Trophoblast cell (in vitro differentiated cells and primary cell): Measurements from ENCODE around the gene REEP1.
"Not testable (repeated sequence)": the region's sequence is repeated elsewhere in the genome, so short reads cannot be mapped to it uniquely, and the experiment has no call there.

Experiments used
- DNase-seq, 2 donors: peaks; one replicate each; pipeline ENCODE4 v3.0.0-alpha.2; 2016
- H2AFZ ChIP-seq: 2 replicates; pipeline ENCODE4 v1.6.1; 2013; ENCODE audit warnings: low read length, moderate library complexity, mild to moderate bottlenecking; ENCODE audit not compliant: insufficient read depth, poor library complexity
- H2AK5ac ChIP-seq: 2 replicates; pipeline ENCODE4 v1.6.1; 2013; ENCODE audit warnings: mild to moderate bottlenecking, low read length
- H2BK120ac ChIP-seq: 2 replicates; pipeline ENCODE4 v1.6.1; 2013; ENCODE audit warnings: low read length, mild to moderate bottlenecking, moderate library complexity; ENCODE audit not compliant: insufficient read depth, poor library complexity
- H2BK12ac ChIP-seq: 2 replicates; pipeline ENCODE4 v1.6.1; 2013; ENCODE audit warnings: mild to moderate bottlenecking, low read length, moderate library complexity
- H2BK5ac ChIP-seq: 2 replicates; pipeline ENCODE4 v1.6.1; 2013; ENCODE audit warnings: low read length, low read depth, moderate library complexity, mild to moderate bottlenecking; ENCODE audit not compliant: poor library complexity
- H3K14ac ChIP-seq: 2 replicates; pipeline ENCODE4 v1.6.1; 2013; ENCODE audit warnings: mild to moderate bottlenecking, low read length
- H3K18ac ChIP-seq: 2 replicates; pipeline ENCODE4 v1.6.1; 2013; ENCODE audit warnings: mild to moderate bottlenecking, low read length
- H3K23ac ChIP-seq: 2 replicates; pipeline ENCODE4 v1.6.1; 2013; ENCODE audit warnings: low read length
- H3K27ac ChIP-seq: 2 replicates; pipeline ENCODE4 v1.5.1; 2013; ENCODE audit warnings: low read depth, mild to moderate bottlenecking, inconsistent platforms, low read length, moderate library complexity
- H3K27me3 ChIP-seq: 2 replicates; pipeline ENCODE4 v1.6.1; 2013; ENCODE audit warnings: inconsistent platforms, mild to moderate bottlenecking, low read length, moderate library complexity; ENCODE audit not compliant: insufficient read depth
- H3K36me3 ChIP-seq, 2 experiments: 1 replicate in 1 of 2; 2 replicates in 1 of 2; pipeline ENCODE4 v1.6.1; 2013; ENCODE audit warnings: low read length in 2 of 2, mild to moderate bottlenecking in 2 of 2, moderate library complexity in 1 of 2; ENCODE audit not compliant: insufficient read depth in 2 of 2, control insufficient read depth in 1 of 2
- H3K4ac ChIP-seq: 2 replicates; pipeline ENCODE4 v1.6.1; 2013; ENCODE audit warnings: low read depth, mild to moderate bottlenecking, low read length, moderate library complexity
- H3K4me1 ChIP-seq, 2 experiments: 1 replicate in 1 of 2; 2 replicates in 1 of 2; pipeline ENCODE4 v1.6.1; 2013; ENCODE audit warnings: low read length in 2 of 2, mild to moderate bottlenecking in 2 of 2, moderate library complexity in 1 of 2; ENCODE audit not compliant: insufficient read depth in 2 of 2, control insufficient read depth in 1 of 2
- H3K4me2 ChIP-seq: 2 replicates; pipeline ENCODE4 v1.6.1; 2013; ENCODE audit warnings: inconsistent platforms, mild to moderate bottlenecking, low read length, moderate library complexity
- H3K4me3 ChIP-seq: 2 replicates; pipeline ENCODE4 v1.5.1; 2013; ENCODE audit warnings: mild to moderate bottlenecking, low read depth, low read length, inconsistent platforms
- H3K79me1 ChIP-seq: one replicate; pipeline ENCODE4 v1.6.1; 2013; ENCODE audit warnings: low read length
- H3K79me2 ChIP-seq: 2 replicates; pipeline ENCODE4 v1.6.1; 2013; ENCODE audit warnings: low read length, mild to moderate bottlenecking; ENCODE audit not compliant: control insufficient read depth, insufficient read depth, poor library complexity
- H3K9ac ChIP-seq: 2 replicates; pipeline ENCODE4 v1.6.1; 2013; ENCODE audit warnings: mild to moderate bottlenecking, low read length
- H3K9me3 ChIP-seq: 2 replicates; pipeline ENCODE4 v1.6.1; 2013; ENCODE audit warnings: low read depth, mild to moderate bottlenecking, control low read depth, inconsistent platforms, low read length; ENCODE audit not compliant: insufficient read depth
- H4K12ac ChIP-seq: 2 replicates; pipeline ENCODE4 v1.6.1; 2013; ENCODE audit warnings: low read depth, mild to moderate bottlenecking, low read length, moderate library complexity
- H4K8ac ChIP-seq: 2 replicates; pipeline ENCODE4 v1.6.1; 2013; ENCODE audit warnings: low read depth, mild to moderate bottlenecking, low read length, moderate library complexity
- H4K91ac ChIP-seq: one replicate; pipeline ENCODE4 v1.6.1; 2013; ENCODE audit warnings: low read depth, mild to moderate bottlenecking, low read length, moderate library complexity
- WGBS: extraction: QIAGEN DNeasy Blood & Tissue Kit; methylation state at CpG from one replicate; pipeline ENCODE4 v1.1.7; 2013; ENCODE audit warnings: missing lambda C conversion rate; ENCODE audit not compliant: insufficient read length, insufficient coverage; ENCODE audit errors: extremely low coverage; 5-methylcytosine and 5-hydroxymethylcytosine counted together

REEP1 gene

DNA sequence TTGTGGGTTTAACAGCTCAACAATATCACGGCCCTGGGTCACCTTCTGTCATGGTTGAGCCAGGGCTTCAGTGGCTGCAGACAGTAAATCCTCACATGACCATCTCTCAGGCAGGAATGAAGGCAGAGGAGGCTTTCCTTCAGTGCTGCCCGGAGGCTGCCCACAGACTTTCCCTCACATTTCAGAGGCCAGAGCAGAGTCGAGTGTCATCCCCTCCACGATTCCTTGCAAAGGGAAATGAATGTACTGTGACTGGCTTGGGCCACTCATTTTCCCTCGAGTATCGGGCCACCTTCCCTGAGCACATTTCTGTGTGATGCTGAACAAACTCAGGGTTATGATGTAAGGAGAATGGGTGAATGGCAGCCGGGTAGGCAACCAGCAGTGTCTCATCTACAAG, 10.0 kb upstream of the REEP1 start:
- no CpG with 5 or more reads among the region's 7 CpGs for WGBS
- no peak overlapping the region for H2AFZ ChIP-seq

DNA sequence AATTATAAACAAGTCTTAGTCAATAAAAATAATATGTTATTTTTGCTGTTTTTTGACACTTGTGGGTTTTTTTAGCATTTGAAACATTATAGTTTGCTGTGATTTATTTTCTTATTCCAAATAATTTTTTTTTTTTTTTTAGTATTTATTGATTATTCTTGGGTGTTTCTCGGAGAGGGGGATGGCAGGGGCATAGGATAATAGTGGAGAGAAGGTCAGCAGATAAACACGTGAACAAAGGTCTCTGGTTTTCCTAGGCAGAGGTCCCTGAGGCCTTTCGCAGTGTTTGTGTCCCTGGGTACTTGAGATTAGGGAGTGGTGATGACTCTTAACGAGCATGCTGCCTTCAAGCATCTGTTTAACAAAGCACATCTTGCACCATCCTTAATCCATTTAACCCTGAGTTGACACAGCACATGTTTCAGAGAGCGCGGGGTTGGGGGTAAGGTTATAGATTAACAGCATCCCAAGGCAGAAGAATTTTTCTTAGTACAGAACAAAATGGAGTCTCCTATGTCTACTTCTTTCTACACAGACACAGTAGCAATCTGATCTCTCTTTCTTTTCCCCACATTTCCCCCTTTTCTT, 8.5 kb upstream of the REEP1 start:
- not testable (repeated sequence) for H2AFZ ChIP-seq, H3K79me1 ChIP-seq, H2AK5ac ChIP-seq, H4K12ac ChIP-seq, H3K79me2 ChIP-seq, H4K91ac ChIP-seq, H3K27ac ChIP-seq, H3K9me3 ChIP-seq, H2BK5ac ChIP-seq, H2BK12ac ChIP-seq, H3K4ac ChIP-seq, H3K36me3 ChIP-seq, H3K14ac ChIP-seq, H3K27me3 ChIP-seq, H3K4me2 ChIP-seq, H3K4me3 ChIP-seq, H3K9ac ChIP-seq, H3K23ac ChIP-seq, H3K4me1 ChIP-seq, DNase-seq, H4K8ac ChIP-seq, H3K18ac ChIP-seq, H2BK120ac ChIP-seq
- no CpG with 5 or more reads among the region's 6 CpGs for WGBS

More for the DNA sequence above, 10.0 kb upstream of the REEP1 start:
- no peak overlapping the region for H3K14ac ChIP-seq
- no peak overlapping the region for H3K23ac ChIP-seq
- H4K12ac ChIP-seq: no peak overlapping the region
- H2BK5ac ChIP-seq: no peak overlapping the region
- no peak overlapping the region for H3K4me2 ChIP-seq
- H3K27me3 ChIP-seq: no peaks in the 10 kb centered on the region
- no peaks in the 10 kb centered on the region for H3K79me1 ChIP-seq
- no peak overlapping the region for H2AK5ac ChIP-seq
- no peaks in the 10 kb centered on the region for H3K4me1 ChIP-seq
- no peak overlapping the region for H2BK120ac ChIP-seq
- H3K79me2 ChIP-seq: no peaks in the 10 kb centered on the region
- no peak overlapping the region for H3K9ac ChIP-seq
- H2BK12ac ChIP-seq: no peak overlapping the region
- H3K4ac ChIP-seq: no peak overlapping the region
- no peak overlapping the region for H4K8ac ChIP-seq
- no peak overlapping the region for H3K27ac ChIP-seq
- no peak overlapping the region for H4K91ac ChIP-seq
- H3K18ac ChIP-seq: no peak overlapping the region
- DNase-seq: no peak
- no peak overlapping the region for H3K4me3 ChIP-seq
- H3K36me3 ChIP-seq: no peaks in the 10 kb centered on the region
- peaks cover 2% of the 10 kb centered on the region for H3K9me3 ChIP-seq

GRCh38 chr2:86344404-86344803, 7.0 kb upstream of the REEP1 start:
- Histone ChIP-seq H3K27me3 (peaks cover 3% of the 10 kb centered on the region), H3K23ac (no peak overlapping the region), H3K79me1 (no peaks in the 10 kb centered on the region), H3K79me2 (no peaks in the 10 kb centered on the region), H3K4me1 (no peaks in the 10 kb centered on the region), H3K4me3 (no peak overlapping the region), H2BK120ac (no peak overlapping the region), H3K9me3 (no peaks in the 10 kb centered on the region), H2AFZ (no peak overlapping the region), H4K8ac (no peak overlapping the region), H3K27ac (no peak overlapping the region), H4K12ac (no peak overlapping the region), H3K14ac (no peak overlapping the region), H3K18ac (no peak overlapping the region), H2AK5ac (no peak overlapping the region), H3K4ac (no peak overlapping the region), H3K4me2 (no peak overlapping the region), H3K9ac (no peak overlapping the region), H2BK12ac (no peak overlapping the region), H4K91ac (no peak overlapping the region), H2BK5ac (no peak overlapping the region), H3K36me3 (no peaks in the 10 kb centered on the region)
- WGBS: no CpG with 5 or more reads among the region's 2 CpGs
- no peak for DNase-seq

- H3K9me3 ChIP-seq: peaks cover 3% of the 10 kb centered on the region
- no peaks in the 10 kb centered on the region for H3K79me1 ChIP-seq
- H3K27ac ChIP-seq: no peak overlapping the region
- no peak for DNase-seq
- H3K4me1 ChIP-seq: peaks cover 0 to 2% of the 10 kb centered on the region in 2 experiments
- no peak overlapping the region for H2BK120ac ChIP-seq
- H2AFZ ChIP-seq: no peak overlapping the region
- H2BK5ac ChIP-seq: no peak overlapping the region
- no peak overlapping the region for H3K9ac ChIP-seq
- H3K18ac ChIP-seq: no peak overlapping the region
- H3K4me3 ChIP-seq: no peak overlapping the region
- H3K4me2 ChIP-seq: no peak overlapping the region
- no peak overlapping the region for H2BK12ac ChIP-seq
- H3K79me2 ChIP-seq: no peaks in the 10 kb centered on the region
- no peak overlapping the region for H3K14ac ChIP-seq
- peaks cover 18% of the 10 kb centered on the region for H3K27me3 ChIP-seq
- no peak overlapping the region for H4K12ac ChIP-seq
- H3K4ac ChIP-seq: no peak overlapping the region
- no peak overlapping the region for H4K91ac ChIP-seq
- no peak overlapping the region for H3K23ac ChIP-seq
- H2AK5ac ChIP-seq: no peak overlapping the region
- H4K8ac ChIP-seq: no peak overlapping the region
- H3K36me3 ChIP-seq: no peaks in the 10 kb centered on the region
- WGBS: no CpG with 5 or more reads among the region's 1 CpG
Observed at GRCh38 chr2:86342488-86342887, 5.1 kb upstream of the REEP1 start.
